GM21786 (cell line): ENCODE results near the gene FSTL4.

Source experiments
- ATAC-seq: cut with Tn5 transposase; IDR thresholded peaks from one replicate; pipeline ENCODE4 v1.9.1; 2021; ENCODE audit not compliant: unreplicated experiment

The FSTL4 gene

GRCh38 chr5:133149345-133149744 is 463.0 kb downstream of the FSTL4 start:
- no peak for ATAC-seq

- no peak for ATAC-seq
Measured at GRCh38 chr5:133147815-133148567, 464.4 kb downstream of the FSTL4 start.

GRCh38 chr5:133147411-133147810 is 464.9 kb downstream of the FSTL4 start:
- ATAC-seq: no peak
